Endothelial cell of hepatic sinusoid (primary cell): ENCODE measurements around the gene MIDN.

Source experiments
- in situ Hi-C: cut with HindIII; loops from 2 replicates; pipeline ENCODE4 v1.10.0; 2017; ENCODE audit warnings: low sequenced_read_pairs

MIDN gene

DNA sequence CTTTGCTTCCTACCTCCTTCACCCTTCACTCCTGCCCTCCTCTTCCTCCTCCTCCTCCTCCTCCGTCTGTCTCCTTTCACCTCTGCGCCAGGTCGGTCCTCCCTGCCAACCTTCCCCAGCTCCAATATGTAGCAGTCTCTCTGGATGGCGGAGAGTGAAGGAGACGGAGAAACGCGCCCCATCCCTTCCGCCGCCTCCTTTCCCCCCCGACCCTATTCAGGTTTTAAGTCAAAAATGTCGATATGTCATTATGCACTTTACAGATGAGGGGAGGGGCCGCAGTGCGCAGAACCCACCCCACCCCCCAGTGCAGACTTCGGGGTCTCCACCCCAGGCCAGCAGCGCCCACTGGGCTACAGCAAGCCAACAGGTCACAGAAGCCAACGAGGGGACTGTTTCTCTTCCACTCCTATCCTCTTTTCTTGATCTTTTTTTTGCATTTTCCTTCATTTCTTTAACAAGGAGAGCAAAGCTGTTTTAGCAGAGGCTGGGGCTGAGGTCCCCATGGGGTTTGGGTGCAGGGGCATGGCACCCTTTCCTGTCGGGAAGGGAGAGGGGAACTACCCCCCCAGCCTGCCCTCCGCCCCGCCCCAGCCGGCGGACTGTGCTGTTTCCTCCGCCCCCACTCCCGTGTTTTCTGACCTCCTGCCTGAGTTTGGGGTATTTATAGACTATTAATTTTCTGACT lies 9.2 kb downstream of the MIDN start:
- in situ Hi-C loops: no loop called here

DNA sequence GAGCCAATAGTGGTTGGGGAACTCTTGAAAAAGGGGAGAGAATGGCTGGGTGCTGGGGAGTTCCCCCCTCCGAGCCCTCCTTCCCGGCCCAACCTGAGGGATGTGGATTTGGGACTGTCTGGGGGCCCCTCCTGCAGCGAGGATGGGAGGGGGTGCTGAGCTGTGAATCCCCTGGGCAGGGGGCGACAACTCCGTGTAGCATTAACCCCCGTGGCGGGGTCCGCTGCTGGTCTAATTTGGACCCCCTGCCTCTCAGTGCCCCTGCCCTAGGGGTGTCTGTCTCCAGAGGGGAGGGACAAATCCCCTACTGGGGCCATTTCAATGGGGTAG lies 9.7 kb downstream of the MIDN start:
- in situ Hi-C loops: no loop called here

DNA sequence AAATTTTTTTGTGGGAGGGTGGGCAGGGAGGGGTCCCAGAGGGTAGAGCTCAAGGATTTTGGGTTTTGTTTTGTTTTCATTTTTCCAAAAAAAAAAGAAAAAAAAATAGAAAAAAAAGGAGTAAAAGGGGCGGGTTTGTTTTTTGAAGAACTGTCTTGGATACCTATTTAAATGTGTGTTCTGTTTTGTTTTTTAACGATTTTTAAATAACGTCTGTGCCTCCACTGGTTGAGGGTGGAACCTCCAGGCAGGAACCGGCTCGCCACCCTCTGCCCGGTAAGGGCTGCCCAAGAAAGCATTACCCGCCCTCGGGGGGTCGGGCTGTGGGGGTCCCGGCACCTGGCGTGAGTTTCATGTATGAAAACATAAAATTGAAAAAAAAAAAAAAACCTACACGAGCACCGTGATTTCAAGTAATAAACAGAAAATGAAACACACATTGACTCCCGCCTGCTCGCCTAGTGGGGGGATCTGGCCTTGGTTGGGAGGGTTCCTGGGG lies 10.4 kb downstream of the MIDN start:
- in situ Hi-C loops: no loop called here

DNA sequence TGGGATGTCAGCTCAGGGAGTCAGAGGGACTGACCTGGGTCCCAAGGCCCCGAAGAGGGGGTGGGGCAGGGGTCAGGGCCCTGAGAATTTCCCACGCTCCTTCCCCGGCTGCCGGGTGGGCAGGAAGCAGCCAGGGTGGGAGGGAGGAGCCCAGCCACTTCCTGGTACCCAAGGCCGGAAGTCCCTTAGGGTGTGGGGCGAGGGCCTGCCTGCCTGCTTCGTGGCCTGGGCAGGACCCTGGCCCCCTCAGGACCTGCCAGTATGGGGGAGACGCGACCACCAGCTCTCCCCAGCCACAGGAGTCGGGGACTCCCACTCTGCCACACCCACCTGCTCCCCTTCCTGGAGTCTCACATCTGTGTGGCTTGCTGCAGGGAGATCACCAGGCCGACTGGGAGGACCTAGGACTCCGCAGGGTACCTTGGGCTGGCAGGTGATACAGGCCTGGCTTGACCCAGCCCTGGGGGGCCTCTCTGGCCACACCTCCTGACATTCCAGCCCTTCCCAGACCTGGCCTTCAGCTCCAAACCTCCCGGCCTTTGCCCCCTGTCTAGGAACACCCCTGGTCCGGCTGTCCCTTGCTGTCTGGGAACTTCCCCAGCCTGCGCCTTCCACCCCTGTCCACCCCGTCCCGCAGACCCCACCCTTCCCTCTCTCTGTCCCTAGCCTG lies 11.0 kb downstream of the MIDN start:
- in situ Hi-C loops: no loop called here

DNA sequence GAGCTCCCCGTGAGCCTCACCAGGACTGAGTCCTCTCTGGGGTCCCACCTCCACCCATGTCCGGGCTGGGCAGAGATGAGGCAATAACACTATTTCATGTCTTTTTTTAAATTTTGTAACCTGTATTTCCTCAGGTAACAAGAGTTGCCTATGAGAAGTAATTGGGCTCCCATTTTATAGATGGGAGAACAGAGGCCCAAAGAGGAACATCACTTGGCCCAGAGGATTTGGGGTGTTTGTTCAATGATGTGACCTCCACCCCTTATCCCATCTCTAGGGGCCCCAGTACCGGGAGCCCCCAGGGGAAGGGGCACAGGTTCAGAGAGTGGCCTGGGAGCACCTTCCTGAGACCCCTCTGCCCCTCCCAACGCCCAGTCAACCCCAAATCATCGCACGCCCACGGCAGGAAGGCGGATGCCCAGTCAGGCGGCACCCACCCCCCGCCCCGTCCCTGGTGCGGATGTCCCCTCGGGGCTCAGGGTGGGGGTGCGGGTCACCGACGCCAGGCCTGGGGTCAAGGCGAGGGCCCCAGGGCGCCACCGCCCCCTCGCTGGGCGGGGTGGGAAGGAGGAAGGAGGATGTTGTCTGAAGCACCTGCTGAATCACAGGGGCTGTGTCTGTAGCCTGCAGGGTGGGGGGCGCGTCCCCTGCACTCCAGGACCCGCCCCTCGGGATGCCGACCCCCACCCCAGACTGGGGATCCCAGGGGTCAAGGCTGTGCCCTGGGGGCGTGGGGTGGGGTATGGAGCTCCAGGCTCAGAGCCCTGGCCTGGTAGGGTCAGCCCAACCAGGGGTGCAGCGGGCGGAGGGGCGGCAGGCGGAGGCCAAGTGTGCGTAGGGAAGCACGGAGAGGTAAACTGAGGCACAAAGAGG lies 11.7 kb downstream of the MIDN start:
- in situ Hi-C loops: loop anchor here (10.0 kb wide), 1 partner anchor 135 kb away; no protein-coding TSS in a partner anchor

DNA sequence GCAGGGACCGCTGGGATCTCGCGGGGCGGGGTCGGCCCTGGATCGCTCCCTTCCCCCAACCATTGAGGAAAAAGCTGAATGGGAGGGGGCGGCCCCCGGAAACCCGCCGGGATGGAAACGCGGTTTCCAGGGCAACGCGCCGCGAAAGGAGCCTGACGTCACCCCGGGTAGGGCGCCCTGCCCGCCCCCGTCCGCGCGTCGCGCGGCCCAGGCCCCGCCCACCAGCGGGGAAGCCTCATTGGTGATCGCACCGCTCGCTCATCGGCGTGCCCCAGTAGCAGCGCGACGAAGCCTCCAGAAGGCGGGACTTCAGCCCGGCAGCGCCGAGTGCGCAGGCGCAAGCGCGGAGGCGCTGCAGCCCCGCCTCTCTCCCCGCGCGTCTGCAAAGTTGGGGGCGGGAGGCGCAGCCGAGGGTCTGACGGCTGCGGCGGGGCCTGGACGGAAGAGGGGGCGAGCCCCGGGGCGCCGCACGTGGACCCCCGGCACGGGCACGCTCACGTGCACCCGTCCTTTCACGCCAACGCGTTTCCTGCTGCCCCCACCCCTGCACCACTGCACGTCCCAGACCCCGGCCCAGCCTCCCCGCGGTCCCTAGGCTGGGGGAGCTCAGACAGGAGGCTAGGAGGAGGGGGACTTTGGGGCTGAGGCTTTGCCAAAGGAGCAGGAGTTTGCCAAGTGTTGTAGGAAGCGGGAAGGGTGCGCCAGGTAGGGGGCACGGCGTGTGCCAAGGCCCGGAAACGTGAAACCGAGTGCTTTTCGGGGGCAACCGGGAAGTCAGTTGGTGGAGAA lies 12.6 kb downstream of the MIDN start:
- in situ Hi-C loops: loop anchor here (10.0 kb wide), 1 partner anchor 136 kb away; no protein-coding TSS in a partner anchor

DNA sequence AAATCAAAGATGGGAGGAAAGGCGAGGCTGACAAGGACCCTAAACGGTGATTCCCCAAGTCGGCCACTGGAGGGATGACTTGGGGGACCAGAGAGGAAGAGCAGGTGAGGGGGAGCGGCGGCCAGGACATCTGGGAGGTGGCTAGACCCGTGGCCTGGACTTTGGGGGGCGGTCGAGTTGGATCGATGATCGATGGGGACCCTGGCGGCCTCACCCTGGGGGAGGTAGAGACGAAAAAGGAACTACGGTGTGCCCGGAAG lies 13.1 kb downstream of the MIDN start:
- in situ Hi-C loops: loop anchor here (10.0 kb wide), 1 partner anchor 137 kb away; no protein-coding TSS in a partner anchor

DNA sequence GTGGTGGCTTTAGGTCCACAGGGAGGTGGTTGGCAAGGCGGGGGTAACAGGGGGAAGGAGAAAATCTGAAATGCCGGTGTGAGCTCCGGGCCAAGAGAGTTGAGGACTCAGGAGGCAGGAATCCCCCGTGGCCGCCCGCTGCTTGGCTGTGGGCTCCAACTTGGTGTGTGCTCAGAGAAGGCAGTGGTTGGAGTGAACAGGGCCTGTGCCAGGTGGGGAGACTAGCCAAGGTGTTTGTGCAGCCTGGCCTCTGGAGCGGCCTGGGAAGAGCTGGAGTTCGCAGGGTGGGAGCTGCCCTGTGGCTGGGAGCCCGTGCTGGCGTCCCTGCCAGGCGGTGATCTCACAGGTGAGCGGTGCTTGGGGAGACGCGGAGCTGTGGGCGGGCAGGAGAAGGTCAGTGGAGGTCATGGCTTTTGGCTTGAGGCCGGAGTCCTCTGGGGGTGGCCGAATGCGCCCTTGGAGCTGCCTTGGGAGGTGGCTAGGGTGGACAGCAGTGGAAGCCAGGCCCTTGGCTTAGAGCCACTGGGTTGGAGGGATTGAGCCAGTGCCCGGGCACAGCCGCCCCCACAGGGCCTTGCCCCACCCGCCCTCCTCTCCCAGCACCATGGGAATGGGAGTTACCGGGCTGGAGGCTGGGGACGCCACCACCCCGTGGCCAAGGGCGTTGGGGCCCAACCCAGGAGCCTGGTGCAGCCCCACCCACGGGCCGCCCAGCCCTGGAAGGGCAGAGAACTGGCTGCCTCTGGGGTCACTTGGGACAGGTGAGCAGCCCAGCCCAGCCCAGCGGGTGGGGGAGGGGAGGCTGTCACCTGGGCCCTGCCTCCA lies 13.6 kb downstream of the MIDN start:
- in situ Hi-C loops: loop anchor here (10.0 kb wide), 1 partner anchor 137 kb away; no protein-coding TSS in a partner anchor

DNA sequence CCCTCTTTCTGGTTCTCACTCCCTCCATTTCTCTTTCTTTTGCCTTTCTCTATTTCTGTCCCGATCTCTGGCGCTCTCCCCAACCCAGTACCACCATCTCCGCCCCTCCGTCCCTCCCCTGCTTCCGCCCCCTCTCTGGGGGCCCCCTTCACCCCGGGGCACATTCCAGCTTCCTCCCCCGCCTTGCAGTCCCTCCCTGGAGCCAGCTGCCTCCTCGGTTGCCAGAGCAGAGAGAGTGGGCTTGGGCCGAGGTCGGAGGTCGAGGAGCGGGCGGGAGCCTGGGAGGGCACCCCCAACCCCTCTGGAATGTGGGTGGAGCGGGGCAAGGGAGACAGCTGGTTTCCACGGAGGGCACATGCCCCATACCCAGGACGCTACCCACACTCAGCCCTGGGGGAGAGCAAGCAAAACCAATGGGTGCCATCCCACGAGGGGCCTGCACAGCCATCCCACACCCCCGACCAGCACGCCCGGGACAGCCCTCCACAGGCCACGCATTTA lies 14.3 kb downstream of the MIDN start:
- in situ Hi-C loops: loop anchor here (10.0 kb wide), 1 partner anchor 138 kb away; no protein-coding TSS in a partner anchor

DNA sequence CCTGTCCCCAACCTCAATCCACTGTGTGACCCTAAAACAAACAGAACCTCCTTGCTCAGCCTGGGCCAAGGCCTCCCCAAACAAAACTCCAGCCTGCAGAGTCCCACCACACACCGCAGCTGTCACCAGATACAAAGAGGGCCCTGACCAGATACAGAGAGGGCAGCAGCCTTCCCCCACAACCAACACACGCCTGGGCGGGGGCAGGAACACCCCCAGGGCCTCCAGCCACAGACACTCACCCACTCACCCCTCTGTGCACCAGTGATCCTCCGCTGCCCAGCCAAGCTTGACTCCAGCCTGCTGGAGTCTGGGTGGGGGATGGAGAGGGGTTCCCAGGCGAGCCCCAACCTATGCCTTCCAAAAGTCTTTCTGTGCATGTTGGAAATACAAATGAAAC lies 14.8 kb downstream of the MIDN start:
- in situ Hi-C loops: loop anchor here (10.0 kb wide), 1 partner anchor 138 kb away; no protein-coding TSS in a partner anchor

DNA sequence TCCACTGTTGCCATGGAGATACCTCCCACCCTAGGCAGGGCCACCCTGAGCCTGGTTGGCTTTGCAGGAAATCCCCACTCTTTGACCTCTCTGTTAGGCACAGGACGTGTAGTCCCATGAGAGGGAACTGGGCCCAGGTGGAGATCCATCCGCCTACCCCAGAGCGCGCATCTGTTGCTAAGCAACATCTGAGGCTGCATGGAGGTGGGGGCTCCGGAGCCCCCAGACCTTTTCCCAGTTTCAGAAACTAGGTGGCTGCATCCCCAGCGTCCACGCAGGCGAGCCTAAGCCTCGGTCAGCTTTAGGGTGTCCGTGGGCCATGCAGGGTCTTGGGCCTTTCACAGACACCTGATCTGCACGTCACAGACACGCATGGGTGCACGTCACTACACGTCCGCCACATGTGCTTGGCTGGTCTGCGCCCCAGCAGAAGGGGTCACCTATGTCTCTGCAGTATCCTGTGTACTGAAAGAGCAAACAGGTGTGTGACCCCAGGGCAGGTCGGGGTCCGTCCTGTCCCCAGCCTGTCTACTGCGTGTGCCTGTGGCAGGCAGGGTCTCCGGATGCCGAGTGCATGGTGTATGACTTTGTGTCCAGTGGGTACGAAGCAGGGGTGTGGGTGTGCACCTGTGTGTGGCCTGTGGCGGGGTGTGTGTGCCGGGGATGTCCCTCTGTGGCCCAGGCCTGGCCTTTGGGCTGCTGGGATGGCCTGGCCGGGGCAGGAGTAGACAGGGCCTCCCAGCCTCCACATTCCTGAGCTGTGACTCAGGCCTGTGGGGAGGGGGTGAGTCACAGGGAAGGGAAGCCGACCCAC lies 16.6 kb downstream of the MIDN start:
- in situ Hi-C loops: loop anchor here (10.0 kb wide), 1 partner anchor 140 kb away; no protein-coding TSS in a partner anchor

DNA sequence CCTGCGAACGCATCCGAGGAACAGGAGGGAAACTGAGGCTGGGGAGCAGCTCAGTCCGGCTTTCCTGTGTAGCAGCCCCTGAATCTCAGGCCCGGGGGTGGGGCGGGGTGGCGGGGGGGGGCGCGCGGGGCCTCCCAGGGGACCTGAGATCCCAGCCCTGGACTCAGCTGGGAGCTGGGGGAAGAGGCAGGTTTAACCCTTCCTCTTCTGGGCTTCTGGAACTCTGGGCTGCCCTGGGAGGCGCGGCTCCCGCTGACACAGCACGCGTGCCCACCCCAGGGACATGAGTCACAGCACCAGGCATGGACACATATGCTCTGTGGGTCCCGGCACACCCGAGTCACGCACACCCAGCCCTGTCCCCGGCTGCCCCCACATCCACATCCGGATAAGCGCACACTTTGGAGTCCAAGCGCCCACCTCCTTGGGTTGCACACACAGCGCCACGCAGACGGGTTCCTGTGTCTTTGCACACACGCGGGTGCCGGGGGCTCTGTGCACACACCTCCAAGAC lies 17.3 kb downstream of the MIDN start:
- in situ Hi-C loops: loop anchor here (10.0 kb wide), 1 partner anchor 141 kb away; no protein-coding TSS in a partner anchor

DNA sequence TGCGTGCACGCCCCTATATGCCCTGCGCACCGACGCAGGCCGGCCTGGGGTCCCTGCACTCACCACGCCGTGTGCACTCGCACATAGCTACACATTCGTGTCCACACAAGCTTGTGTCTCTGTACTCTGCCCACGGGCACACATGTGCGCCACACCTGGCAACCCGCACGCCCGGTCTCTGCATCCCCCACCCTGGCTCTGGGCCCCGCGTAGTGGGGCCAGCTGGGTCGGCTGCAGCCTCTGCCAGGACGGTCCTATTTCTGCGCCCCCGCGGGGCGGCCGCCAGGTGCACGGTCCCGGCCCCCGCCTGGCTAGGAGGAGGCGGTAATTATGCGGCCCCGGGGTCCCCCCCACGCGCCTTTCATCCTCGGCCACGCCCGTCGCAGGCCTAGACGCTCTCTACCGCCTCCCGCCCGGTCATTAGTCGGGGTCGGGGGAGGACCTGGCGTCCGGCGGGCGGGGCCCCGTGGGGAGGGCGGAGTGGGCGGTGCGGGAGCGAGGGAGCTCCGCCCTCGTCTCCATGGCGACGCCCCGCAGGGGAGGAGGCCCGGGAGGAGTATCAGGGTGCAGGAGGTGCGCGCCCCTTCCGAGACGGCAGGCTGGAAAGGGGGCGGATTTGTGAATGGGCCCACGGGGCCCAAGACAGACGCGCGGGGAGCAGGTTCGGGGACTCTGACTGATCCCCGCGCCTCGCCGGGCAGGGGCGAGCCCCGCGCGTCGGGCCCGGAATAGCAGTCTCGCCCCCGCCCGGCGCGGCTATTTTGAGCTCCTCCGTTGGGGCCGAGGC lies 17.9 kb downstream of the MIDN start:
- in situ Hi-C loops: loop anchor here (10.0 kb wide), 1 partner anchor 142 kb away; no protein-coding TSS in a partner anchor

DNA sequence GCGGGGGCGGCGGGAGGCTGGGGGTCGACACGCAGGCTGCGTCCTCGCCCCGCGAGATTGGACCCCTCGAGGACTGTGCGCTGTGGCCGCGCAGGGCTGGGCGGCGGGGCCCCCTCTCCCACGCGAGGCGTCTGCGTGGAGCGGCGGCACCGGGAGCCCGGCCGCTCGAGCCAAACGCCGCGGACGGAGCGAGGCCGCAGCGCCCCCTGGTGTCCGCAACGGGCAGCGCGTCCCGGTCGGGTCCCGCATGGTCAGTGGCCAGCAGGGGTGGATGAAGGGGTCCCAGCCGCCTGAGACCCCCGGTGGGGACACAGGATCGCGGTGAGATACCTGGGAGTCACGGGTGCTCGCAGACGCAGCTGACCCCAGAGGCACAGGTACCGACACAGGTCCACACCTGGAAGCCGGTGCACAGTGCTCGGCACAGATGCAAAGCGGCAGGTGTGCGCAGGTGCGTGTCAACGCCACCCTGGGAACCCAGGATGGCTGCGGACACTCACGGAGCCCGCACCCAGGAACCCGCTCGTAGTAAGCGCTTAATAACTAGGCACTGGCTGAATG lies 18.6 kb downstream of the MIDN start:
- in situ Hi-C loops: loop anchor here (10.0 kb wide), 1 partner anchor 142 kb away; no protein-coding TSS in a partner anchor

DNA sequence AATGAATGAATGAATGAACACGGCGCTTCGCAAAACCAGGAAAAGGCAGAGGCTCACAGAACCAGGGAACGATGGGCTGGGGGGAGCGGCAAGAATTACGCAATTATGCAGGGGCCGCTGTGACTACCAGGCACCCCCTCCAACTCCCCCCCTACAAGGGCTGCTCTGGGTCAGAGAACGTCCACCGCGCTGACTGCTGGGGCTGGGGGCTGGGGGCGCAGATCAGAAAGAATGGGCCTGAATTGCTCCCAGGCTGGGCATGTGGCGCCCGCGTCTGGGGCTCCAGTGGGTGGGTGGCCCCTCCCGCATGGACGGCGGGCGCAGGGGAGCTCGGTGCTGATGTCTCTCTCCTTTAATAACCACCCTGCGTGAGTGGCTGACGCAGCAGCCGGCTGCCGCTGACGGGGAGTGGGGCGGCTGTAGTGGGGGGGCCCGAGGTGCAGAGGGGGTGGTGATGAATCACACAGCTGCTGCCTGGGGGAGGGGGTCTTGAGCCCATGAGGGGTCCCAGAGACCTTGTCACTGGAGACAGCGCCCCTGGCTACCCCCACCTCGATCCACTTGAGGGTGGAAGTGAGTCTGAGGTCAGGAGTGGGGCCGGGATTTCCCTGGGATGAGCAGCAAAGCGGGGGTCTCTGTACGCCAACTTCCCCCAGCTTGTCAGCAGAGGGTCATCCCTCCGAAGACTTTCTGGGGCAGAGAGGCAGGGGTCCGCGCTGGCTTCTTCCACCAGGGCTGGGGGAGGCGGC lies 19.3 kb downstream of the MIDN start:
- in situ Hi-C loops: loop anchor here (10.0 kb wide), 1 partner anchor 143 kb away; no protein-coding TSS in a partner anchor
